Dedifferentiated amniotic fluid mesenchymal stem cell (primary cell): Measurements from ENCODE around the gene GNG3.
"Not testable (repeated sequence)": the region's sequence is repeated elsewhere in the genome, so short reads cannot be mapped to it uniquely, and the experiment has no call there.

Experiments
- DNase-seq: peaks from one replicate; pipeline ENCODE4 v3.0.0-alpha.2; 2016; ENCODE audit errors: extremely low spot score

GNG3 gene

DNA sequence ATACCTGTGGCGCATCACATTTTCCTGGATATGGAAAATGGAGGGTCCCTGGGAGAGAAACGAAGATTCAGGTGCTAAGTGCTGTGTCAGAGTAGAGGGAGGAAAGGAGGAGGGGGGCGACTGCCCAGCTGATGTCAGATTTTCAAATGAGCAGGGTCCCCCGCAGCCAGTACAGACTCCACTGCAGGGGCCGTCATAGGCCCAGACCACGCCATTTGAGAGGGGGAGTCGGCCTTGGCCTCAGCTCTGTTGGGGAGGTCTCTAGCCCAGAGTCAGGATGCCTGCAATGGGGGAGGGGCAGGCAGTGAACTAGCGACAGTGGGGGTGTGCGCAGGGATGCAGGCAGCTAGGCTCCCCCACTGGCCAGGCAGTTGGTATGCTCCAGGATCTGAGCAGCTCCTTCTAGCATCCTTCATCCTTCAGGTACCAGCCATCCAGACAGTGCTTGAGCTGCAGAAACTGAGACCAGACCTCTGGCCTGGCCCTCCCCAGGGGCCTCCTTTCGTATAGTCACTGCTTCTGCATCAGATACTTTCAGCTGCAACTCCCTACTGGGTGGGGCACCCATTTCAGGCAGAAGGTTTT, at the start of gene GNG3, which contains the start of gene BSCL2:
Gene GNG3, plus strand, starts transcription at position 400 of the 585 bp plus-strand sequence. CDS start 620 bp downstream, outside the sequence.
Gene BSCL2, minus strand, starts transcription at position 148 of the 585 bp plus-strand sequence. CDS start 229 bp downstream, outside the sequence.
- no peak for DNase-seq

DNA sequence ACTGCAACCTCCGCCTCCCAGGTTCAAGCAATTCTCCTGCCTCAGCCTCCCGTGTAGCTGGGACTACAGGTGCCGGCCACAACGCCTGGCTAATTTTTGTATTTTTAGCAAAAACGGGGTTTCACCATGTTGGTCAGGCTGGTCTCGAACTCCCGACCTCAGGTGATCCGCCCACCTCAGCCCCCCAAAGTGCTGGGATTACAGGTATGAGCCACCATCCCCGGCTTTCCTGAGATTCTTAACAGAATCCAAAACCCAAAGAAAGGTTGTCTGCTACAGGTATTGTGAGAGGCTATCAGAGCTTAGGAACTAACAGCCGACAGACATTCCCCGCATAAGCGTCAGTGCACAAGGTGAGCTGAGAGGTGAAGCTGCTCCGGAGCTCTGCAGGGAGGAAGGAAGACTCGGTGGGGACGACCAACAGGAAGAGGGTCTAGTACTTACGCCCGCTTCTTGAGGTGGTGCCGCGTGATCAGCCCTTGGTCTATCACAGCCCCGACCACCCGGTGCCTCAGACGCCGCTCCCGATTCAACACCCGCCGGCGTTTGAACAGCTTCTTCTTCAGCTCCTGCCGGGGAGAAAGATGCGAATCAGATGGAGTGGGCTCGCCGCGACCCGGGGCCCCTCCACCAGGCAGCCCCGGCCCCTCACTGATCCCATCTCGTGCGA, 42.9 kb upstream of the GNG3 start:
- no peak for DNase-seq

DNA sequence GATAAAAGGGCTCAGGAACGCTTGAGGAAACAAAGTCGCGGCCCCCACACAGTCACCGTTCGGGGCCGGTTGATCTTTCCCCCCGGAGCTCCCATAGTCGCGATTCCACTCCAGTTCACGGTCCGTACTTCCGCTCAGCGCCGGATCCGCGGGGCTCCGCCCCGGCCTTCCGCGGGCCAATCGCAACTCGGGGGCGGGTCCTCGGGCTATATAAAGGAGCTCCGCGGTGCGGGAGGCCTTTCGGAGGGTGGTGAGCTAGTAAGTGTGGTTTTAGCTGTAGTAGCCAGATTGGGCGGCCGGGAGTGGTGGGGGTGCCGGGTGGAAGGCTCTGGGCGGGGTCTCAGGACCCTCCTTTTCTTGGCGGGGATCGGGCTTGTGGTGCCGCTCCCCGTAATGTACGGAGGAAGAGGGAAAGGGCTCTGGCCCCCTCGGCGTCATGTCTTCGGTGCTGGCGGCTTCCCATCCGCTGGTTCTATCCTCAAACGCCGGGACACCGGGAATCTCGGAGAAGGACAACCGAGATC, 42.3 kb upstream of the GNG3 start, which contains the start of the genes C11orf98 and CSKMT:
Gene C11orf98, minus strand, starts transcription at position 136 of the 524 bp plus-strand sequence. Its CDS starts 41 bp downstream, at position 95.
Gene CSKMT, plus strand, starts transcription at position 238 of the 524 bp plus-strand sequence. CDS start 568 bp downstream, outside the sequence.
- DNase-seq, result peak; percentile 92

DNA sequence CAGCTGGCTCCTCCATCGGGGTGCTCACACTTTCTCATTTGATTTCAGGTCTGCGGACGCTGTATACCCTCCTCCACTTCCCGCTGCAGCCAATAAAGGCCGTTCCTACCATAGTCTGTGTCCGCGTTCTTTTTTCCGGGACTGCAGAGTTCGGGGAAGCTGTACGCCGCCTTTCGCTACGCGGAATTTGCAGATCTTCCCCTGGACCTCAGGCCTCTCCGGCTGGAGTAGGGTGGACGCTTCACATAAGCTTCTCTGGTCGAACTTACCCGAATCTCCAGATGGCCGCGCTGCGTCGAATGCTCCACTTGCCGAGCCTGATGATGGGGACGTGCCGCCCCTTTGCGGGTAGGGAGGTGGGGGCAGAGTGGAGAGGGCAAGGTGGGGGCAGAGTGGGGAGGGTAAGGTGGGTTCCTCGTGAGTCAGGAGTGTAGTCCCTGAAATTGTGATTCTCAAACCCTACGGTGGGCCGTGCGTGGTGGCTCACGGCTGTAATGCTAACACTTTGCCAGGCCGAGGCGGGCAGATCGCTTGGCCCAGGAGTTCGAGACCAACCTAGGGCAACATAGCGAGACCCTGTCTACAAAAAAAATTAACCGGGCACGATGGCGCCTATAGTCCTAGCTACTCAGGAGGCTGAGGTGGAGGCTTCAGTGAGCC, 41.7 kb upstream of the GNG3 start:
- DNase-seq, result peak; percentile 45

DNA sequence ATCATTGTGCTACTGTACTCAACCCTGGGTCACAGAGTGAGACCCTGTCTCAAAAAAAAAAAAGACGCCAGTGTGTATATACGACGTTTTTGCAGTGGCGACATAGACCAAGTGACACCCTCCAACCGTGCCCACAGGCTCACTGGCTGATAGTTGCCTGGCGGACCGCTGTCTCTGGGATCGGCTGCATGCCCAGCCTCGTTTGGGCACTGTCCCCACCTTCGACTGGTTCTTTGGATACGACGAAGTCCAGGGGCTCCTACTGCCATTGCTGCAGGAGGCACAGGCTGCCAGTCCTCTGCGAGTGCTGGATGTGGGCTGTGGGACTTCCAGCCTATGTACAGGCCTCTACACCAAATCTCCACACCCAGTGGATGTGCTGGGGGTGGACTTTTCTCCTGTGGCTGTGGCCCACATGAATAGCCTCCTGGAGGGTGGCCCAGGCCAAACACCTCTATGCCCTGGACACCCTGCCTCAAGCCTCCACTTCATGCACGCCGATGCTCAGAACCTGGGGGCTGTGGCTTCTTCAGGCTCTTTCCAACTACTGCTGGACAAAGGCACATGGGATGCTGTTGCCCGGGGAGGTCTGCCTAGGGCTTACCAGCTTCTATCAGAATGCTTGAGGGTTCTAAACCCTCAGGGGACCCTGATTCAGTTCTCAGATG, 41.1 kb upstream of the GNG3 start:
- no peak for DNase-seq

DNA sequence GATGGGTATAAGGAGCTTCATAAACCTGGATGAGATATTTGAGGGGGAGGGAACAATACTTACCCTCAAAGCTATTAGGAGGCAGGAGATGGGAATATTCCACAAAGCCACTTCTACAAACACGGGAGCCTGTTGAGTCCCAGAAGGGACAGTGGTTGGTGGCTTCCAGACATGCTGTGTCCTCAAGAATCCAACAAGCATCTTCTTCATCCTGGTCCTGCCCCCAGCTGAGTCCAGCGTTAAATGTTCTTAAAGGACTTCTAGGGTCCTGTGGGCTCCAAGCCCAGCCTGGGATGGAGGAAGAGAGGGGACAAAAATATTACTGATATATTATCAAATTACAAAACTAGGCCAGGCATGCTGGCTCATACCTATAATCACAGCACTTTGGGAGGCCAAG, 40.0 kb upstream of the GNG3 start:
- DNase-seq, result no peak

DNA sequence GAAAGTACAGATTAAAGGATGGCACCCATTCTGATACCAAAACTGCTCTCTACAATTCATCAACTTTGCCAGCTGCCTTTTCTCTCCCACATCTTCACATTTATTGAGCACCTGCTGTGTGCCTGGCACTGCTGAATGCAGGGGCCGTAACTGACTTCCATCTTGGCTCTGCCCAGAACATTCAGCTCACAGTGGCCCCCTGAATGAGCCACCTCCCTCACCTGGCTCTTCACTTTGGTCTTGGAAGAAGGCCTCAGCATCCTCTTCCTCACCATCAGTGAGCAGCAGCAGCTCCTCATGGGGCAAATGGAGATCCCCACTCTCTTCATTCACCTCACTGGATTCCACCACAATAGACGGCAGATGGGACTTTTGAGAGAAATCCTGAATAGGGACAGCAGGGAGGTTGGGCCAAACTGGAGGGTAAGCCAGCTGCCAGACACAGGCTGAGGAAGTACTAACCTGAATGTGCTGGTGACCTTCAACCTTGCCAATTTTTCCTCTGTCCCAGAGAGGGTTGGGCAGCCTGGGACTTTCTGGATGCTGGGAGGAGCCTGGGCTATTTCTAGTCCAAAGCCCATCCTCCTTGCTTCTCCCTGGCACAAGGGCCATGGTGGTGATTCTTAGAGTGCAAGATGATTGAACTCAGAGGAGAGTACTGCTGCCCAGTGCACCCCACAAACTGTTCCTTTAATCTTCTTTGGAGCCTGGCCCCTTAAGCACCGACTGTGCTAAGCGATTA, 37.9 kb upstream of the GNG3 start:
- DNase-seq, result no peak

DNA sequence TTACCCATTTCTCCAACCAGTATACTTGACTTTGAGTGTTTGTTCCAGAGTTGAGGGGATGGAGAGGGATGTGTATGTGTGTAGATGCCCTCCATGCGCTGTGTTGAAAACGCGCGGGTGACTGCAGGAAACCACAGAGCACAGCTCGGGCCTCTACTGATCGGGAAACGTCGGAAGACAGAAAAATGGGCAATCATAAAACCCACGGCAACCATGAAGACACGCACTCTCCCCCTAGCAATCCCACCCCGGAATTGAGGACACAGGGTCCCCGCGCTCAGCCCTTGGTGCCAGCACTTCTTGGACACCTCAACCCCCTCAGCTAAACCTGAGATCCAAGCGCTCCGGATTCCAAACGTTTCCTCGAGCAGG, 36.3 kb upstream of the GNG3 start:
- no peak for DNase-seq

DNA sequence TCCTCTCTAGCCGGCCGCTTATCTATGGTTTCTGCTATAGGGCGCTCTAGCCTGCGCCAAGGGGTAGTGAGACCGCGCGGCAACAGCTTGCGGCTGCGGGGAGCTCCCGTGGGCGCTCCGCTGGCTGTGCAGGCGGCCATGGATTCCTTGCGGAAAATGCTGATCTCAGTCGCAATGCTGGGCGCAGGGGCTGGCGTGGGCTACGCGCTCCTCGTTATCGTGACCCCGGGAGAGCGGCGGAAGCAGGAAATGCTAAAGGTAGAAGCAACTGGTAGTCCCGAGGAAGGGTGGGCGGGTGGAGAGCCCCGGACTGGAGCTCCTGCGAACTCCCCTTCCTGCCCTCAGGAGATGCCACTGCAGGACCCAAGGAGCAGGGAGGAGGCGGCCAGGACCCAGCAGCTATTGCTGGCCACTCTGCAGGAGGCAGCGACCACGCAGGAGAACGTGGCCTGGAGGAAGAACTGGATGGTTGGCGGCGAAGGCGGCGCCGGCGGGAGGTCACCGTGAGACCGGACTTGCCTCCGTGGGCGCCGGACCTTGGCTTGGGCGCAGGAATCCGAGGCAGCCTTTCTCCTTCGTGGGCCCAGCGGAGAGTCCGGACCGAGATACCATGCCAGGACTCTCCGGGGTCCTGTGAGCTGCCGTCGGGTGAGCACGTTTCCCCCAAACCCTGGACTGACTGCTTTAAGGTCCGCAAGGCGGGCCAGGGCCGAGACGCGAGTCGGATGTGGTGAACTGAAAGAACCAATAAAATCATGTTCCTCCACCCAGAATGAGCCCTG, 35.7 kb upstream of the GNG3 start, which contains the start of the genes LBHD1 and UQCC3:
Gene LBHD1, minus strand, starts transcription at position 660 of the 782 bp plus-strand sequence. CDS start 2,236 bp downstream, outside the sequence.
Gene UQCC3, plus strand, starts transcription at position 66 of the 782 bp plus-strand sequence. Its CDS starts 73 bp downstream, at position 139.
- DNase-seq, result peak; percentile 59

DNA sequence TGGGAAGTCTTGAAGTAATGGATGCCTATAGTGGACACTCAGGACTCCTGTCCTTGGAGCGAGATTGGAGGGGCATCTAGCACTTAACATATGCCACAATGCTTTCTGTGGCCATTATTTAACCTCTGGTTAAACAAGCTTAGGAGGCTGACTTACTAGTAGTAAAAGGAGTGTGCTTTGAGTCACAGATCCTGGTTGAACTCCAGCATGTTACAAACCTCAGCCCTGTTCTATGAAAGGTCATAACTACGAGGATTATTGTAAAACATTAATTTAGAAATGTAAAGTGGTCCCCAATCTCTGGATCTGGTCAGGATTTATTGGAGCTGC, 34.3 kb upstream of the GNG3 start:
- no peak for DNase-seq

DNA sequence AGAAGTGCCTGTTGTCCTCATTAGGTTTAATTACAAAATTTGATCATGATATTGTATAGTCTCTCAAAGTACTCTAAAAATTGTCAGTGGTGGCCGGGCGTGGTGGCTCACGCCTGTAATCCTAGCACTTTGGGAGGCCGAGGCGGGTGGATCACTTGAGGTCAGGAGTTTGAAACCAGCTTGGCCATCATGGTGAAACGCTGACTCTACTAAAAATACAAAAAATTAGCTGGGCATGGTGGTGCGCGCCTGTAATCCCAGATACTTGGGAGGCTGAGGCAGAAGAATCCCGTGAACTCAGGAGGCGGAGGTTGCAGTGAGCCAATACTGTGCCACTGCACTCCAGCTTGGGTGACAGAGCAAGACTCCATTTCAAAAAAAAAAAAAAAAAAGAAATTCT, 32.1 kb upstream of the GNG3 start:
- DNase-seq, result not testable (repeated sequence)

DNA sequence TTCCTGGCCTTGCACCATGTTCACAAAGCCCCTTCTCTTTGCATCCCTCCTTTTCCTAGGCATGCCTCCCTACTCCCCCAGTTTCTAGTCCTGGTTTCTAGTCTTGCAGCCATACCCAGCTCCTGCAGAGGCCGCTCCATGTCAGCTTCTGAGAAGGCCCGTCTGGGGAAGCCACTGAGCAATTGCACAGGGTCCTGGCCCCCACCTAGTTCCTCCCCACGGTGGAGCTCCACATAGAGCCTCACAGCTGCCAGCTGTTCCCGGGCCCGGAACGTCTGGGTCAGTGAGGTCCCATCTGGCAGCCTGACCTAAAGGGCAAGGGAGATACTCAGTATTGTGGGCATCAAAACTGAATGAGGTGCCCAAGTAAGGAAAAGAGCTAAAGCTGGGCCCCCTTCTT, 30.8 kb upstream of the GNG3 start:
- DNase-seq, result no peak

DNA sequence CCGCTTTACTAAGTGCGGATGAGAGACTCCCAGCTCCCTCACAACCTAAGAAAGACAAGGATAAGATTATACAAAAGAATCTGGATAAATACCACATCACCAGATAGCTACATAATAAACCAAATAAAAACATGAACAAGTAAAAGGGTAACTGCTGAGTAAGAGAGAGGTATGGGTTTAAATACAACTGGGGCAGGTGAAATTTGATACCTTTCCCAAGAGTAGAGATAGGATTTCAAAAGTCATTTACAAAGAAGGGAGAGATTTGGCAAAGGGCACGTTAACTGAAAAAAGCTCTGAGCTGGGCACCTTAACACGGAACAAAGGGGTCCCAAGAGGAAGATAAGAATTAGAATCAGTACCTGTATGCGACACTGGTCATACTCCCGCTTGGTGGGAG, 30.3 kb upstream of the GNG3 start:
- no peak for DNase-seq

DNA sequence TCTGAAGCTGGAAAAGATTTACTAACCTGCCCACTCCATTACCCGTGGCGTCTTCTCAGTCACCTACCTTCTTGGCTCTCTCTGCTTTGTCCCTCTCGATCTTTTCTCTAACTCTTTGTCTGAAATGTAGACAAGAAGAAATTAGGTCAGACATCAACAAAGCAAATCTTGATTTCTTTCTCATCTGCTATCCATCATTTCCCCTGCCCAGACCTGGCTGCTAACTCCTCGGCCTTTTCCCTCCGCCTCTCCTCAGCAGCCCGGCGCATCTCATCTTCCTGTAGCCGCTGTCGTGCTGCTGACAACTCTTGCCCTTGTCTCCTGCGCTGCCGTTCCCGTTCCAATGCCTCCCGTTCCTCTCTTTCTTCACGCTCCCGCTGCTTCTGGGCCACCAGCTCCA, 29.8 kb upstream of the GNG3 start:
- DNase-seq, result no peak

DNA sequence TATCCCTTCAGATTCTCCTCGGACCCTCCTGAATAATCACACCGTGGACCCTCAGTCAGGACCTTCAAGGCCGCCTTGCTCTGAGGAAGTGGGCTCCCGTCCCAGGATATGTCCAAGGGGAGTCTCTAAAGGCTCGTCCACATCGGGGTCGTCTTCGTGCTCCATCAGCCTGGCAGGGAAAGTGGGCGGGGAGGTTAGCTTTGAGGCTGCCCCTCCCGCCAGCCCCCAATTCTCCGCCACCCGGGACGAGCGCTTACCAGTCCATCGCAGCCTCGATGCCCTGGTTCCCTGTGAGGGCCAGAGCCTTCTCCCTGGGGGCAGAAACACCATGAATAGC, 29.1 kb upstream of the GNG3 start:
- DNase-seq, result no peak

DNA sequence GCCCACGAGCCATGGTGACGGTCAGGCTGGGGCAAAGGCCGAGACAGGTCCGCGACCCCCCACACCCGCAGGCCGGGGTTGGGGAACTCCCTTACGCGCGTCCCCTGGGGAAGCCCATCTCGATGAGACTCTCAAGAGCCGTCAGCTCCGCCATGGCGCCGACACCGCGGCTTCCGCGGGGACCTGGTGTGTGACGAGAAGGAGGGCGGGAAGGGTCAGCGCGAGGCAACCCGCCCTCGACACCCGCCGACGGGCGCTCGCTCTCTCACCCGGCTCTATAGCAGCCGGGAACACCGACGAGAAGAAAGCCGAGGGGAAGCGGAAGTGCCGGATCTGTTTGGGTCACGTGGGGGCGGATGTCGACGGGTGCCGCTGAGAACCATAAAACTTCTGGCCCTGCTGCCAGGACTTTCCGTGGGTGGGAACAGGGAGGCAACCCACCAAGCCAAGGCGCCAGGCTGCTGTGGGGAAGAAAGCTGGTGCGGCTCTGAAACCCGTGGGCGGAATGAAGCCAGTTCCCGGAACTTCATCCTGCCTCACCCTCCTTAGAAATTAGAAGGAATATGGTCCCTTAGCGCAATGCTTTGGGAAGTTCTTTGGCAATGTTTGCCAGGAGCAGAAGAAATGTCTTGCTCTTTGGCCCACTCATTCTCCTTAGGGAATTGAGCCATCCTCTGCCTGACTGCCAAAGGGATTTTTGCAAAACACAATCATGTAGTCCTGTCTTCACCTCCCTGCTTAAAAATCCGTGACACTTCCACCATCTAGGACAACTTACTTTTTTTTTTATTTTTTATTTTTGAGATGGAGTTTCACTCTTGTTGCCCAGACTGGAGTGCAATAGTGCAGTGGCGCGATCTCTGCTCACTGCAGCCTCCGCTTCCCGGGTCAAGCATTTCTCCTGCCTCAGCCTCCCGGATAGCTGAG, 28.4 kb upstream of the GNG3 start, which contains the start of gene UBXN1:
Gene UBXN1, minus strand, starts transcription at position 304 of the 927 bp plus-strand sequence. Its CDS starts 150 bp downstream, at position 154.
- peak; percentile 86 for DNase-seq

DNA sequence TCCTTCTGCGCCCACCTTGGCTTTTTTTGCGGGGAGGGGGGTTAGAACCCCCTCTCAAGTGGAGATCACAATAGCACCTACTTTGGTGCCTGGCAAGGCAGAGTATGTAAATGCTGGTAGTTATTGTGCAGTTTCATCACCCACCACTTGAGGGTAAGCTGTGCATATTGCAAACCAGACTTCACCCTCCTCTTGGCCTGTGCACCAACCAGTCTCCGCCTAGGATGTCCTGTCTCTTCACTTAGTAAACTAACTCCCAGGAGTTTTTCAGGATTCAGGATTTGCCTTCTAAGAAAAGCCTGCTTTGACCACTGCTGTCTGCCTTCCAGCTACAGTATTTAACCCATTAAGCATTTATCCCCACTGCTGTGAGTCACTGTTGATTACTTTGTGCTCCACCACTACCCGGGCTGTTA, 26.6 kb upstream of the GNG3 start:
- DNase-seq, result peak; percentile 70

DNA sequence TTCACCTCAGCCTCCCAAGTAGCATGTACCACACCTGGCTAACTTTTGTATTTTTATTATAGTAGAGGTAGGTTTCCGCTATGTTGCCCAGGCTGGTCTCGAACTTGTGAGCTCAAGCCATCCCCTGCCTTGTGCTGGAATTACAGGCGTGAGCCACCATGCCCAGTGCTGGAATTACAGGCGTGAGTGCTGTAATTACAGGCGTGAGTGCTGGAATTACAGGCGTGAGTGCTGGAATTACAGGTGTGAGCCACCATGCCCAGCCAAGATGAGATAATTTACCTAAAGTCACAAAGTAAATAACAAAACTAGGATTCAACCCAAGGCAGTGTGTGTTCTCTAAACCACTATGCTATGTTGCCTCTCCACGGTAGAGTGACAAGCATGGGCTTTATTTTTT, 25.0 kb upstream of the GNG3 start:
- DNase-seq, result no peak
